NCI-H2081 (cell line): ENCODE data around the gene KCNAB1.

Experiments used
- DNase-seq, 2 experiments: peaks; one replicate each; lab custom pipeline; 2025; lab: John Stamatoyannopoulos, UW

Gene KCNAB1

DNA sequence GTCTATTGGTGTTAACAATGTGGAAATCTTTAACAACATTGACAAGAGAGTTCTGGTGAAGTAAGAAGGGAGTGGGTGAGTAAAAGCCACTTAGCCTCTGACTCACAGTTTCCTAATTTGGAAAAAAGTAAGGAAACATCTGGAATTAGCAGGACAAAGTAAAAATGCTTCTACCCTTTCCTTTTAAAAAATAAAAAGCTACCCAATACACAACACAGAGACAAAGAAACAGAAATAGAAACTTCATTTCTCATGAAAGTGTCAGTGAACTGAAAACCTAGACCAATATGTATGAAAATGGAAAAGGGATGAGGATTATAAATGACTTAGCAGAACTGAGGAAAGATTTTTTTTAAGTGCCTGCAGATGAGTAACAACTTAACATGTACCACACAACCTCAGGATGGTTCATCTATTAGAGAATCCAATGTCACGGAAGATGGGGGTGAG is 369.1 kb downstream of the KCNAB1 start:
- DNase-seq, result no peak

GRCh38 chr3:156491192-156491591 is 370.8 kb downstream of the KCNAB1 start:
- DNase-seq, result no peak

DNA sequence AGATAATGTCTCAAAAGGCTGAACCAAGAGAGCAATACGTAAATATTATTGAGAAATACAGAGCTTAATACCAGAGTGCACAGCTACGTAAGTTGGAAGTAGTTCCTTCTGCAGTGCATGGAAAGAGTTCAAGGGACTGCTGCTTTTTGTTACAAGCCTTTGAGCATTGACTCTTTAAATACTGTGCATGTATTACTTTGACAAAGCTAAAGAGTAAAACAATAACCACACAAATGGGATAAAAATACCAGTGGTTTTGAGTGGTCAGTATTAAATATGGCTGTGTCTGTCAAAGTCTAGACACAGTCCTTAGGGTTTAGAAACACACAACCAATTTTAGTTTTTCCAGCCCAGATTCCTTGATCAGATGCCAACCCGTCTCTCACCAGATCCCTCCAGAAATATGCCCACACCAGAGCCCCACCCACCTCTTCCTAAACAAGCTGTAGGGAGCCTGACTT is 372.5 kb downstream of the KCNAB1 start:
- no peak for DNase-seq

- DNase-seq, result no peak
Observed at GRCh38 chr3:156493887-156494286, 373.5 kb downstream of the KCNAB1 start.

- no peak for DNase-seq
Observed at GRCh38 chr3:156495816-156496215, 375.4 kb downstream of the KCNAB1 start.

DNA sequence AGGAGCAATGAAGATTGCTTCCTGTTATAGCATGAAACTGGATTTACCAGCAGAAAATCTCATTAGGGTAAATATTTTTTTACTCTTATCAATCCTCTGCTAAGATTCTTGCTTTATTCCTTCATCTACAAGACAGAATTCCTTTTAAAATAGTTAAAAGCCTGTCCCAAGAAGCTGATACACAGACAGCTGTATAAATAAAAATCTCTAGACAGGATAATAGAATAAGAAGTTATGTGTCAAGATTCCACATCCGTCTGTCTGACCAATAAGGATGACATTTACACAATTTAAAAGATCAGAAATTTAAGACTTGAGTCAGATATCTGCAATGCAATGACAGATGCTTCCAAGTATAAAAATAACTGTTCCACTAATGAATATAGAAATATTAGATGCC is 376.9 kb downstream of the KCNAB1 start:
- DNase-seq, result no peak

DNA sequence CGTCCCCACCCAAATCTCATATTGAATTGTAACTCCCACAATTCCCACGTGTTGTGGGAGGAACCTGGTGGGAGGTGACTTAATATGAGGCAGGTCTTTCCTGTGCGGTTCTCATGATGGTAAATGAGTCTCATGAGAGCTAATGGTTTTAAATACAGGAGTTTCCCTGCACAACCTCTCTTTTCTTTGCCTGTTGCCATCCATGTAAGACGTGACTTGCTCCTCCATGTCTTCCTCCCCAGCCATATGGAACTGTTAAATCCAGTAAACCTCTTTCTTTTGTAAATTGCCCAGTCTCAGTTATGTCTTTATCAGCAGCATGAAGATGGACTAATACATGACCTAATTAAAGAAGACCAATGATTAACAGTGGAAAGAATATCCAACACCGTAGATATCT is 377.9 kb downstream of the KCNAB1 start:
- no peak for DNase-seq

- no peak for DNase-seq
Observed at GRCh38 chr3:156507285-156507684, 386.9 kb downstream of the KCNAB1 start.

GRCh38 chr3:156509189-156510174 is 389.1 kb downstream of the KCNAB1 start:
- peak; percentile 63 to 70 for DNase-seq

- DNase-seq, result no peak
Observed at GRCh38 chr3:156511987-156512677, 391.8 kb downstream of the KCNAB1 start.

GRCh38 chr3:156513619-156514018 is 393.2 kb downstream of the KCNAB1 start:
- DNase-seq, result peak in 1 of 2 experiments; percentile 25

GRCh38 chr3:156516284-156516683 is 395.9 kb downstream of the KCNAB1 start:
- DNase-seq, result no peak

- DNase-seq, result no peak
Observed at GRCh38 chr3:156516961-156517360, 396.6 kb downstream of the KCNAB1 start.

GRCh38 chr3:156518726-156519125 is 398.3 kb downstream of the KCNAB1 start:
- DNase-seq, result no peak

GRCh38 chr3:156519758-156520162 is 399.4 kb downstream of the KCNAB1 start:
- DNase-seq, result no peak

DNA sequence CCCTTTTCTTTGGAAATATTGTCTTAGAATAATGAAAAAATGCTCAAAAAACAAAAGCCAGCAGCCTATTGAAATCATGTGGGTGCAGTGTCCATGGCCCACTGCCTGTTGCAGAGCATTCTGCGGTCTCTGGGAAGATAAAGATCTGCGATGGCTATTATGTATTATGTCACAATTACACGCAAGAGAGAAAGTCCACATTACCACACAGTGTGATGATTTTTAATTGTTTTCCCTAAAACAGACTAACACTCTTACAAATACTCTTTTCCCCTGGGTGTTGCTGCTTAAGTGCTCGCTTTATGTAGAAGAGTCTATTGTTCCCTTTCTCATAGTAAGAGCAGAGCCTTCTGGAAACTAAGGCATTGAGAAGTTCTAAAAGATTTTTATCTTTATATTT is 402.3 kb downstream of the KCNAB1 start:
- peak; percentile 15 to 26 for DNase-seq

DNA sequence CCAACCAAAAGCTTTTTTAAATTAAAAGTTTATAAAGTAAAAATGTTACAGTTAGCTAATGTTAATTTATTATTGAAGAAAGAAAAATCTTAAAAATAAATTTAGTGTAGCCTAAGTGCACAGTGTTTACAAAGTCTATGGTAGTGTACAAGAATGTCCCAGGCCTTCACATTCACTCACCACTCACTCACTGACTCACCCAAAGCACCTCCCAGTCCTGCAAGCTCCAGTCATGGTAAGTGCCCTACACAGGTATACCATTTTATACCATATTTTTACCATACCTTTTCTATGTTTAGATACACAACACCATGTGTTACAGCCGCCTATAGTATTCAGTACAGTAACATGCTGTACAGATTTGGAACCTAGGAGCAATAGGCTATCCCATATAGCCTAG is 405.4 kb downstream of the KCNAB1 start:
- no peak for DNase-seq

DNA sequence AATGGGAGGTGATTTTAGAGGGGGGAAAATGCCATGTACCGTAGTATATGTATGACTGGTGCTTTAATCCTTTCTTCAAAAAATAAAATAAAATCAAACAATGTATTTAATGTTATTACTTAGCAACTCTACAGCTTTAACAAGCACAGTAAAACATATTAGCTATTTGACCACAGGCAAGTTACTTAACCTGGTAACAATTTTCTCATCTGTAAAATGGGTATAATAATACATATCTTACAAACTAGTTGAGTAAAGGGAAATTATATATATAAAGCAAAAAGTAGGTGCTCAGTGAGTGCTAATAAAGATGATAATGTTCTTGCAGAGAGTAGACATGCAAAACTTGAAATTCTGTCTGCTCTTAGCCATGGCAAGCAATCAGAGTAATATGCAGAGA is 406.7 kb downstream of the KCNAB1 start:
- no peak for DNase-seq

- no peak for DNase-seq
Observed at GRCh38 chr3:156530980-156531379, 410.6 kb downstream of the KCNAB1 start.

GRCh38 chr3:156532730-156533129 is 412.4 kb downstream of the KCNAB1 start:
- no peak for DNase-seq

DNA sequence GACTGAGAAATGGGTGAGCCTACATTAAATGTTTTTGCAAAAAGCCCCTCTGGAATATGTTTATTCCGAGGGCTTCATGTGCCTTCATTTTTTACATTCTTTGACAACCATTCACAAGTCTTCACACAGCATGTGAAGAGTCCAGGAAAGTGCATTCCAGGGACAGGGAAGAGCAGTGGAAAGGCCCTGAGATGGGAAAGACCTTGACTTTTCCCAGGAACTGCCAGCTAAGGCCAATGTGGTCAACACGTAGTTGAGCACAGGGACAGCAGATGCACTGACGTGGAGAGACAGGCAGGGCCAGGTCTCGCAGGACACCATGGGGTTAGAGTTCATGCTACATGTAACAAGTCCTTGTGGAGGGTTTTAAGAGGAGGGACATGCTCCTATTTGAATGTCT is 412.8 kb downstream of the KCNAB1 start:
- DNase-seq, result no peak

- no peak for DNase-seq
Observed at GRCh38 chr3:156535162-156535627, 414.8 kb downstream of the KCNAB1 start.

DNA sequence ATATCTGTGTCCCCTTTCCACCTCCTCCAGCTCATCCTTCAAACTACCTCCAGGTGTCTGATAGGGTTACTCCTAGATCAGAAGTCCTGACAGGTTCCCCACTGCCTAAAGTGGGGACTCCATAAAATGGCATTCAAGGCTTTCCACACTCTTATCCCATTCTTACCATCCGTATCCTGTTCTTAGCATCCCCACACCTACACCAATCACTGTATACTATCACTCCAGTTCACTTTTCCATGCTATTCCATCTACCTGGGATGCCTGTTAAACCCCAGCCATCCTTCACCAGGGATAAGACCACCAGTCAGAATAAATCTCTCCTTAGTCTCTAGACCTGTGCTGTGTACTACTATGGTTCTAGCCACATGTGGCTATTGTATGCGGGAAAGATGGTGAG is 415.4 kb downstream of the KCNAB1 start:
- no peak for DNase-seq
